GM21447 (cell line): Measurements from ENCODE around the gene PLA2G4F.

Experiments used
- ATAC-seq: cut with Tn5 transposase; IDR thresholded peaks from one replicate; pipeline ENCODE4 v1.9.1; 2021; ENCODE audit not compliant: unreplicated experiment

Gene PLA2G4F

GRCh38 chr15:42149493-42150218, 6.8 kb downstream of the PLA2G4F start:
- no peak for ATAC-seq

DNA sequence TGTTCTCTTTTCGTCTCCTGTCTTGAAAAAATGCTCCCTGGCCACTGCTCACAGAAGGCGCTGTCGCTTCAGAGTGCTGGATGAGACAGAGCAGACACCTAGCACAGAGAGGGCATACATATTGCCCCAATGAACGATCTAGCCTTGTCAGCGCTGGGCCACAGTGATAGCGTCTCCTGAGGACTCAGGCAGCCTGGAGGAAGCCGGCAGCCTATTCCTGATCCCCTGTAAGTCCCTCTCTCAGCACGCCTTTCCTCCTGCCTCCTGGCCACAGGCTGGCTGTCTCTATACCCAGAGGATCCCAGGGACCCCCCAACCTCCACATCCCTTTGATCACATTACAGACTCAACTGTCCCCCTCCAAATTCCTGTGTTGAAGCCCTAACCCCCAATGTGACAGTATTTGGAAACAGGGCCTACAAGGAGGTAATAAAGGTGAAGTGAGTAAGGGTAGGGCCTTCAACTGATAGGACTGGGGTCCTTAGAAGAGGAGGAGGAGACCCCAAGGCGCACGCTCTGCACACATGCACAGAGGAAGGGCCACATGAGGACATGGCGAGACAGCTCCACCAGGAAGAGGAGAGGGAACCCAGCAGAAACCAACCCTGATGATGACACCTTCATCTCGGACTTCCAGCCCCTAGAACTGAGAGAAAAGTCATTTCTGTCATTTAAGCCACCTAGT, 7.5 kb downstream of the PLA2G4F start:
- no peak for ATAC-seq

DNA sequence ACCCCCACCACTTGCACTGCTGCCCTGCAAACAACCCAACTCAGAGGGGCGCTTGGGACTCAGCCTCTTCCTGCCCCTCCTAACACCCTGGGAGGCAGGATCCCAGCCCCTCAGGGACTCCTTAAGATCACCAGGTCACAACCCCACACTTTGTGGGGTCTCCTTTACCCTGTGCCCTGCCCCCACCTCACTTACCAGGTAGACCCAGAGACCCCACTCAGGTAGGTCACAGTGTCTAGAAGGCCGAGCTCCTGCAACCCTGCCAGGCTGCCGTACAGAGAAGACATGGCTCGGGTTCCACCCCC, 9.1 kb downstream of the PLA2G4F start:
- no peak for ATAC-seq

DNA sequence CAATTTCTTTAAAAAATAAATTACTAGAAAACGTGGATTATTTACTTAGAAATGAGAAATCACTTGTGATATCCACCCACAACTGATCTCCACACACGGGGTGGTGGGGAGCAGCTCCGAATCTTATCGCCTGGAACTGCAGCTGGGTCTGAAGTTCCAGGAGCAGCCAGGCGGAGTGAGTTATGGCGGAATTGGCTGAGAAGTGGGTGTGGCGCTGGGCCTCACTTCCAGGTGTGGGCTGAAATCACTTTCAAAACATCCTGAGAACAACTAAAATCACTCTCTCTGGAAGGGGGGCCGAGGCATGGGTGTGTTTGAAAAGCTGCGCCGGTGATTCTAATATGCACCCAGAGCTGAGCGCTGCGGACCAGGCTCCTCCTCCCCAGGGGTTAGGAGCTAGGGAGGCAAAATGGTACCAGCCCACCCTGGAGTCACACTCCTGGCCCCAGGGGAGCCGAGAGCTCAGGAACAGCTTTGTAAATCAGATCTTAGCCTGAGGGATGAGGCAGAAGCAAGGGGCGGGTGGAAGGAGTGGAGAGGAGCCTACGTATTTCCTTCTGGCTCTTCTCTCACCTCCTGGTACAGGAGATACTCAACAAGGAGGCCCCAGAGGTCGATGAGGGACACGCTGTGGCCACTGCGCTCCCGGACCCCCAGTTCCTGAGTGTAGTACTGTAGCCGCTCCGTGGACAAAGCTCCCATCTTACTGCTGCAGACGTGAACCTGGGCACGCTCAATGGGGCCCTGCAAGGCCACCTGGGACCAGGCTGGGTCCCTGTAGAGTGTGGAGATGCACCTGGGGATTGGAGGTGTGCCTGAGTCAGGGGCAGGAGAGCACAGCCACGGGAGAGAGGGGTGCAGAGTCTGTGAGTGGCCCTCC, 9.6 kb downstream of the PLA2G4F start:
- no peak for ATAC-seq

GRCh38 chr15:42145546-42146455, 10.6 kb downstream of the PLA2G4F start:
- no peak for ATAC-seq

GRCh38 chr15:42144841-42145375, 11.5 kb downstream of the PLA2G4F start:
- ATAC-seq, result no peak

DNA sequence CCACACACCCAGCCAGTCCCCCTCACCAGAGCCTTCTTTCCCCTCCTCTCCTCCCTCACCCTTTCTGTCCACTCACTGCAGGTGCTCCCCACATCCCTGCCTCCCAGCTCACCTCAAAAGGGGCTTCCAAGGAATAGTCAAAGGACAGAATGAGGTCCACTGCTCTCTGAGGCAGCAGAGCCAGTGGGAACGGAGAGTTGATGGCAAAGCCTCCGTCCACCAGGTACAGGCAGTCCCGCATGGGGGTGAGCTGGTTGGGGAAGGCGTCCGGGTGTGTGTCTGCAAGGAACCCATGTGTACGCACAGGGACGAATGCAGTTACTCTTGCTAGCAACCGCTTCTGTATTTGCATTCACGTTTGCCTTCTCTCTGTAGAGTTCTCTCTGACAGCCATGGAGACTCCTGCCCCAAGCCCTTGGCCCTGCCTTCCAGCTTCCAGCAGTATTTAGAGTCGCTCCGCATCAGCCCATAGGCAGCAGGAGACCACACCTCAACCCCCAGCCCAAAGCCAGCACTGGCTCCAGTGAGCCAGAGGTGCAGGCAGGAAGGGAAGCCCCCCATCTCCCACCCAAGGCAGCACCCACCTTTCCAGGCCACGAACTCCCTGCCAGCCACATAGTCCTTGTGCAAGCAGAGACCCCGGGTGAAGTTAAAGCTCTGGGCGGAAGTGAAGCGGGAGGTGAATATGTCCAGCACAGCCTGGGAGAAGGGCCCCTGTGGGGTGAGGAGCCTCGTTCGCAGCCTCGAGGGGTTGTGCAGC, 12.4 kb downstream of the PLA2G4F start:
- ATAC-seq, result no peak

- ATAC-seq, result no peak
Measured at GRCh38 chr15:42143356-42143755, 13.1 kb downstream of the PLA2G4F start.

DNA sequence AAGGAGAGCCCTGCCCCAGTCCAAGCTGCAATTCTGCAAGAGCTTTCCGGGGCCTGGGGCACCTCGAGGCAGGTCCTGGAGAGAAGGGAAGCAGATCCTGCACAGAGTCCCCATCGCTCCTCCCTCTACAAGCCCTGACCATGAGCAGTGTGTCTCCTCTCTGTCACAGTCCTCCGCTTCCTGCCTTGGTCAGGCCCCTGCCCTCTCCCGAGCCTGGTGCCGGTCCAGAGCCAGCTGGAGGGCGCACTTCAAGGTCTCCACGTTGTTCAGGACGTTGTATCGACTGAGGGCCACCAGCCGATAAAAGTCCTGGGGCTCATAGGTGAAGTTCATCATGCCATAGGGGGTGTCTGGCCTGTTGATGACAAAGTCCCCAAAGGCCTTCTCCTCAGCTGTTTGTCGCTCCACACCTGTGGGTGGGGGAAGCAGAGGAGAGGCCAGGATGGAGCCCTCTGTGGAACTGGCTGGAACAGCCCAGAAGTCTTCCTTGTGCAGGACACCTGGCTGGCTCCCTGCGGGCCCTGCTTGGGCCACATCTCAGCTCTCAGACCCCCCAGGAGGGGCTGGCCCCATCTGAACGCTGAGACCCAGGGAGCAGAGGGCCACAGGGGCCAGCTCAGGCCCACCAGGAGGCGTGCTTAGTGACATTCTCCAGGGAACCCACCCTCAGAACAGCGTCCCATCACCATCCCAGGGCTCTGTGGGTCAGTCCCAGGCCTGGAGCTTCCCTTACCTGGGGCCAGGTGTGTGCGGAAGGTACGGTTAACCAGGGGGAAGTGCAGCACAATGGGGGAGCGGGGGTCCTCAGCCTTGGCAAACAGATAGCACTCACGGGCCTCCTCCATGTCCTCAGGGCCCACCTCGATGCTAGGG, 14.4 kb downstream of the PLA2G4F start:
- ATAC-seq, result no peak

DNA sequence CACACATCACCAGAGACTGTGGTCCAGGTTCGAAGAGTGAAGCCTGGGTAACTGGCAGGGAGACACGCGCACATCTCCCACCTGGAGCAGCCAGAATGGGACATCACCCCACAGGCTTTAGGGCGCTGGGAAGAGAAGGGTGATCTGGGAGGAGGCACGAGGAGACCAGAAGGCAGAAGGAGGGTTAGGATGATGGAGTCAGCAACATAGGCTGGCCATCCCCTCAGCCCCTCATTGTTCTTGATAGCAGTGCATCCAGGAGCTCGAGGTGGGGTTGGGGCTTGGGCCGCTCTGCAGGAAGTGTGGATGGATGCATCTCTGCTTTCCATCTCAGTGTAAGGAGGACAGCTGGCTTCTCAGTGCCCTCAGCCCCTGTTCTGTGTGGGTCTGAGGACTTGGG, 15.2 kb downstream of the PLA2G4F start:
- ATAC-seq, result no peak

- ATAC-seq, result no peak
Measured at GRCh38 chr15:42140383-42141070, 15.9 kb downstream of the PLA2G4F start.

DNA sequence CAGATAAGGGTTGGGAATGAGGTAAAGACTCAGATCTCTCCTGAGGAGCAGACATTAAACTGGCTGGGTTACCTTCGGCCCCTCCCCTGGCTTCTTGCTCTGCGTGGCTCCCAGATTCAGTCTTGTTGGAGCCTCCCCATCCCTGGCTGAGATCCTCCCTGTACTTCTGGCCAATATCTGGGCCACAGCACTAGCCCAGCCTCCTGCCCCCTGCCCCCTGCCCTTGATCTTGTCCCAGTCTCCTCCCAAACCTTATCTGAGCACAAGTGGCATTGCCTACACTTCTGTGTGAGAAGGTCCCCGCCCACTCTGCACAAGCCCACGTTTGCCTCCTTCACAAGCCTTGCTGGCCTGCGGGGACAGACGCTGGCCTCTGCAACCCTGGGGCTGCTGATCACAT, 16.8 kb downstream of the PLA2G4F start:
- no peak for ATAC-seq

DNA sequence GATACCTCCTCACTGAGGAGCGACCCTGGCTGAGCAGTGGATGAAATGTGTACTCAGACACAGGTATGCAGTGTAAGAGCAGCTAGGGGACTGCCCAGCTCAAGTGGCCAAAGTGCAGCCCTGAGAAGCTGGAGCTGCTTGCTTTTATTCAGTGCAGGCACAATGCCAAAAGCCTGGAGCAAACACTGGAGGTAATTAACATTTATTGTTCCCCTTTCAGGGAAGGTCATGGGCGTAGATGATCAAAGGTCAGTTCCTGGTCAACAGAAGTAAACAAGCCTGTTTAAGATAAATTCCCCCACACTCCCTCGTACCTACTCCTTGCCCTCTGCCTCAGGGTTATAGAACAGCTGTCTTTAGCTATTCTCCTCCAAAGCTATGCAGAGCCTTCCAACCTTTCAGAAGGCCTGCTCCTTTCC, 17.5 kb downstream of the PLA2G4F start:
- no peak for ATAC-seq

DNA sequence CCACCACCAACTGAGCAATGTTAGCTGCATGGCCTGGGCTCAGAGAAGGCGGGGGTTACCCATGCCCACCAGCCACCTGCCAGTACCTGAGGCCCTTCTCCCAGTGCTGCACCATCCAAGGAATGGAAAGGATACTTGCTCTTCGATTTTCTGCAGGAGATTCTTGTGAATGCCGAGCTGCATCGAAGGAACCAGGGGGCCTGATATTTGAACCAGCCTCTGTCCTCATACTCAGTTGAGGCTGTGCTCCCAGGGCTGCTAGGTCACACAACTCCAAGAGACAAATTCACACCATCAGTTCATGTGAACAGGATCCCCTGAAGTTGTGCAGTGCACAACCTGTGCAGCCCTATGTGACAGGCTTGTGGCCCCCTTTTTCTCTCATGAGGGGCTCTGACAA, 18.0 kb downstream of the PLA2G4F start:
- no peak for ATAC-seq

DNA sequence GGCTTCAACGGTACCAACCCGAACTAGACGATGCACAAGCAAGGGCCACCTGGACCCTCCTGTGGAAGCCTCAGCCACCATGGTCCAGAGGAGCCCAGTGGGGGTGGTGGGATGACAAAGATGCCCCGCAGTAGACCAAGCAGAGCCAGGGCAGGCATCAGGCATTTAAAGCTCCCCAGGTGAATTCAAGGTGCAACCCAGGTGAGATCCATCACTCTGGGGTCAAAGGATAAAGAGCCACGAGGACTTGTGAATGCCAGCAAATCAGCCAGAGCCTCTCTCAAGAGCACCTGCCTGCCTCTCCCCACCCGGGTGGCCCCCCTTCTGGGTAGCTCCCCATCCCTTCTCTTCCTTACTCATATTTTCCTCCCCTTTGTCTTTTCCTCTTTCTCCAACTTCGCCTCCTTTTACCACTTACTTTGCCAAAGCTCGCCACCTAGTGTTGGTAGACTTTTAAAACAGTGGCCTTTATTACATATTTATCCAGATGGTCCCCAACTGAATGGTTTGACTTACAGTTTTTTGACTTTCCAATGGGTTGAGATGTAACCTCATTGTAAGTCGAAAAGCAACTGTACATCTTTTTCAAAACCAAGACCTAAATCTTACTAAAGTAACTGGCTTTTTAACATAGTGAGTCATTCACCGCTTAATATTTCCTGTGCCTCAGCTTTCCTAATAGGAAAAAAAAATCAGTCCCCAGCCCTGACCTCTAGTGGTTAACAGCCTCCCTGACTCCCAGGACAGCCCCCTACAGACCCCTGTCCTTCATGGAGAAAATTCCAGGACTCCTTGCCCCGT, 18.8 kb downstream of the PLA2G4F start:
- no peak for ATAC-seq

DNA sequence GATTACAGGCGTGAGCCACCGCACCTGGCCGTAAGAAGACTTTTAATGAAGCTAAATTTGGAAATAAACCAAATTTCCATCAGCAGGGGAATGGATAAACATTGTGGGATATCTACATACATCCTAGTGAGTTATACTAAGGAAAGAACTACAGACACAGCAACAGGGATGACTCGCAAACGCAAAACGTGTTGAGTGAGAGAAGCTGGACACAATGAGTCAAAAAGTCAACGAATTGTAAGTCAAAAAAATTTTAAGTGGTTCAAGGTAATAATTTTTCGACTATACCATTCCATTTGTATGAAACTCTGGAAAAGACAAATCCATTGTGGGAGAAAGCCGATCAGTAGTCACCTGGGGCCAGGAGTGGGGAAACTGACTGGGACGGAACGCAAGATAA, 19.9 kb downstream of the PLA2G4F start:
- no peak for ATAC-seq

- ATAC-seq, result no peak
Measured at GRCh38 chr15:42135351-42135750, 21.1 kb downstream of the PLA2G4F start.
